ENCODE data around the gene SMC5. TPM values are rescaled to one million over a fixed set of nuclear protein-coding genes. Genes with fewer than 3 reads are reported as not detected.

The SMC5 gene
- total RNA-seq, 1 experiment from 2014 or later, result 27.5 TPM

DNA sequence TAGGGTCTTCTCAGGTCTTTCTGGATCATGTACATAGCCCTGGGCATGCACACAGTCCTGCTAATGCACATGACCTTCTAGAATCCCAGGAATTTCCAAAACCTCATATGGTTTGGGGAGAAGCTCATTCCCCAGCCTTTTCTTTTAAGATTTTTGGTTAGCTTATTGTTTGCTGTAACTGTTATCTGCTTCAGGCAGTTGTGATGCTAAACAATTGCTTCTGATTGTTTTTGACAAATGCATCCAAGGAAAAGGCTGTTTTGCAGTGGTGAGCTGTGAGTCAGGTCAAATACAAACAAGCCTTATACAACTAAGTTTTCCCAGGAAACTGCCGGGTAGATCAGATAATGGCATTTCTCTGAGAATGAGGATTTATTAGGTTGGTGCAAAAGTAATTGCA lies 32.7 kb downstream of the SMC5 start:
- ATAC-seq, result no peak
- Histone ChIP-seq H3K4me3 (replicated peaks in 1 of 2; ENCODE audit: low read depth in 1 of 2, low read length in 2 of 2) (no peak overlapping the region), H3K36me3 (ENCODE audit: control insufficient read depth in 1 of 2, insufficient read depth in 2 of 2, low read length in 2 of 2) (peaks cover 3 to 13% of the 10 kb centered on the region in 2 experiments; a peak in 3 of 4 replicates), H3K4me1 (ENCODE audit: control insufficient read depth in 1 of 2, insufficient read depth in 2 of 2, low read length in 2 of 2) (no peaks in the 10 kb centered on the region), H3K9me2 (ENCODE audit: insufficient read depth) (no peaks in the 10 kb centered on the region), H3K27ac (ENCODE audit: low read depth, low read length) (no peak overlapping the region), H3K4me2 (ENCODE audit: low read length) (no peak overlapping the region), H3K9ac (ENCODE audit: low read length) (no peak overlapping the region), H4K20me1 (ENCODE audit: insufficient read depth) (no peaks in the 10 kb centered on the region), H3K79me2 (ENCODE audit: insufficient read depth, low read length) (peaks cover 81% of the 10 kb centered on the region), H3K27me3 (ENCODE audit: insufficient read depth, low read length) (no peaks in the 10 kb centered on the region), H2AFZ (ENCODE audit: low read depth, low read length, poor library complexity, severe bottlenecking) (no peak overlapping the region), H3K9me3 (ENCODE audit: control insufficient read depth in 1 of 2, insufficient read depth in 1 of 2, low read depth in 1 of 2, low read length in 2 of 2) (no peaks in the 10 kb centered on the region; a peak in 1 of 4 replicates)
- DNase-seq (ENCODE audit: low read depth, low spot score), result no peak
- ChIA-PET RAD21 (ENCODE audit: low non-redundant PET in 1 of 2, low total read pairs in 2 of 2, uncharacterized antibody in 2 of 2, unreplicated experiment in 2 of 2) (no interaction called here), POLR2A (no interaction called here), CTCF (no interaction called here)
- intact Hi-C loops (cut with micrococcal nuclease), result no loop called here
- TF ChIP-seq ZFX (IDR thresholded peaks at IDR 0.05) (no peak), RAD21 (IDR thresholded peaks at IDR 0.05; ENCODE audit: low read depth) (no peak), CEBPB (IDR thresholded peaks at IDR 0.05; ENCODE audit: low read depth) (no peak), JUND (IDR thresholded peaks at IDR 0.05) (no peak), EZH2 (IDR thresholded peaks at IDR 0.05) (no peak), CTCF (IDR thresholded peaks at IDR 0.05 in 2 of 3, conservative IDR thresholded peaks at IDR 0.05 in 1 of 3; ENCODE audit: borderline replicate concordance in 1 of 3, insufficient read depth in 1 of 3, low read depth in 2 of 3, low read length in 2 of 3) (no peak), POLR2A (IDR thresholded peaks at IDR 0.05; ENCODE audit: borderline replicate concordance, extremely low read depth, insufficient read depth, insufficient read length) (no peak), EGR1 (IDR thresholded peaks at IDR 0.05; ENCODE audit: low read depth) (no peak), SIN3A (IDR thresholded peaks at IDR 0.05; ENCODE audit: low read depth) (no peak), SRF (IDR thresholded peaks at IDR 0.05; ENCODE audit: low read depth) (no peak), MAX (IDR thresholded peaks at IDR 0.05) (no peak), CBX3 (IDR thresholded peaks at IDR 0.05; ENCODE audit: low read depth) (no peak), ZNF274 (IDR thresholded peaks at IDR 0.05; ENCODE audit: low read depth, low read length) (no peak), SP1 (IDR thresholded peaks at IDR 0.05; ENCODE audit: low read depth) (no peak), FOSL1 (IDR thresholded peaks at IDR 0.05; ENCODE audit: low read depth) (no peak), POLR2AphosphoS5 (IDR thresholded peaks at IDR 0.05; ENCODE audit: low read depth, low read length) (no peak), ZBTB33 (IDR thresholded peaks at IDR 0.05; ENCODE audit: extremely low read depth, insufficient replicate concordance, low read length) (no peak), EZH2phosphoT487 (IDR thresholded peaks at IDR 0.05; ENCODE audit: borderline replicate concordance) (no peak)
- TF ChIP-seq, protein P1, sequence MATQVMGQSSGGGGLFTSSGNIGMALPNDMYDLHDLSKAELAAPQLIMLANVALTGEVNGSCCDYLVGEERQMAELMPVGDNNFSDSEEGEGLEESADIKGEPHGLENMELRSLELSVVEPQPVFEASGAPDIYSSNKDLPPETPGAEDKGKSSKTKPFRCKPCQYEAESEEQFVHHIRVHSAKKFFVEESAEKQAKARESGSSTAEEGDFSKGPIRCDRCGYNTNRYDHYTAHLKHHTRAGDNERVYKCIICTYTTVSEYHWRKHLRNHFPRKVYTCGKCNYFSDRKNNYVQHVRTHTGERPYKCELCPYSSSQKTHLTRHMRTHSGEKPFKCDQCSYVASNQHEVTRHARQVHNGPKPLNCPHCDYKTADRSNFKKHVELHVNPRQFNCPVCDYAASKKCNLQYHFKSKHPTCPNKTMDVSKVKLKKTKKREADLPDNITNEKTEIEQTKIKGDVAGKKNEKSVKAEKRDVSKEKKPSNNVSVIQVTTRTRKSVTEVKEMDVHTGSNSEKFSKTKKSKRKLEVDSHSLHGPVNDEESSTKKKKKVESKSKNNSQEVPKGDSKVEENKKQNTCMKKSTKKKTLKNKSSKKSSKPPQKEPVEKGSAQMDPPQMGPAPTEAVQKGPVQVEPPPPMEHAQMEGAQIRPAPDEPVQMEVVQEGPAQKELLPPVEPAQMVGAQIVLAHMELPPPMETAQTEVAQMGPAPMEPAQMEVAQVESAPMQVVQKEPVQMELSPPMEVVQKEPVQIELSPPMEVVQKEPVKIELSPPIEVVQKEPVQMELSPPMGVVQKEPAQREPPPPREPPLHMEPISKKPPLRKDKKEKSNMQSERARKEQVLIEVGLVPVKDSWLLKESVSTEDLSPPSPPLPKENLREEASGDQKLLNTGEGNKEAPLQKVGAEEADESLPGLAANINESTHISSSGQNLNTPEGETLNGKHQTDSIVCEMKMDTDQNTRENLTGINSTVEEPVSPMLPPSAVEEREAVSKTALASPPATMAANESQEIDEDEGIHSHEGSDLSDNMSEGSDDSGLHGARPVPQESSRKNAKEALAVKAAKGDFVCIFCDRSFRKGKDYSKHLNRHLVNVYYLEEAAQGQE (IDR thresholded peaks at IDR 0.05; ENCODE audit: low read depth), result no peak
- no TSS peak for BruUV-seq (replicated peaks)
